ENCODE measurements around the gene RAB42.
"Not testable (repeated sequence)": the region's sequence is repeated elsewhere in the genome, so short reads cannot be mapped to it uniquely, and the experiment has no call there.

The RAB42 gene

GRCh38 chr1:28592321-28593071 lies 431 bp downstream of the RAB42 start:
- no peak for FAIRE-seq
- no peak for TF ChIP-seq CTCF (IDR thresholded peaks at IDR 0.05; ENCODE audit: insufficient read depth, missing control alignments)
- no peak for DNase-seq (ENCODE audit: insufficient read length, low spot score)

GRCh38 chr1:28593988-28594356 lies 1.9 kb downstream of the RAB42 start:
- not testable (repeated sequence) for FAIRE-seq; DNase-seq (ENCODE audit: insufficient read length, low spot score)

DNA sequence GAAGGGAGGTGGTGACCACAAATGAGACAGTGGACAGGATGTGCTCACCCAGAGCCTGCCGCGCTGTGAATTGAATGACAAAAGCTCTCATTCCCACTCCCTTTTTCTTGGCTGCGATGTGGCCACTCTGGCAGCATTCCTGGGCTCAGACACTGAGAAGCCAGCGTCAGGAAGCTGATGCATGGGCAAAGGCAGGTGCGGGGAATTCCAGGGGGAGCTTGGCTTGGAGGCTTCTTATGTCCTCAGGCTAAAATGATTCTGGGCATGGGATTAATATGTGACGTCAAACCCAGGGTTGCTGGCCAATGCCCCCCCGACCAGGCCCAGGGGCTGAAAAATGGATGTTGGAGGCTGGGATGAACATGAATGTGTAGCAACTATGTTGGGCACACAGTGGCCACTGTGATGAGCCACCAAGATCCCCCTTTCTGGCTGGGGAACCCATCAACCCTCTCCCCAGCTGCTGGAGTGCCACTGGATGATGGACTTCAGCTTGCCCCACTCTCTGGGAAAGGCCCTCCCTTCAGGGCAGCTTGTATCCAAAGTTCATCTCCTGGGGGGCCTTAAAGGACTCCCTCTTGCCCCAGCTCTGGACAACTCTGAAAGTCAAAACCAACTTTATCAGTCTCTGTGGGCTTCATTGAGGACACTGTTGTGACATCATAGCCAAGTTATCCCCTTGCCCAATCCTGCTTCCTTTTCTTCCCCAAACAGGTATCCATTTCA lies 2.8 kb downstream of the RAB42 start:
- not testable (repeated sequence) for FAIRE-seq; DNase-seq (ENCODE audit: insufficient read length, low spot score)

- TF ChIP-seq CTCF (IDR thresholded peaks at IDR 0.05; ENCODE audit: insufficient read depth, missing control alignments) = no peak
- FAIRE-seq (no peak), DNase-seq (ENCODE audit: insufficient read length, low spot score) (no peak)
These were observed 3.5 kb downstream of the RAB42 start for GRCh38 chr1:28595412-28596191.

DNA sequence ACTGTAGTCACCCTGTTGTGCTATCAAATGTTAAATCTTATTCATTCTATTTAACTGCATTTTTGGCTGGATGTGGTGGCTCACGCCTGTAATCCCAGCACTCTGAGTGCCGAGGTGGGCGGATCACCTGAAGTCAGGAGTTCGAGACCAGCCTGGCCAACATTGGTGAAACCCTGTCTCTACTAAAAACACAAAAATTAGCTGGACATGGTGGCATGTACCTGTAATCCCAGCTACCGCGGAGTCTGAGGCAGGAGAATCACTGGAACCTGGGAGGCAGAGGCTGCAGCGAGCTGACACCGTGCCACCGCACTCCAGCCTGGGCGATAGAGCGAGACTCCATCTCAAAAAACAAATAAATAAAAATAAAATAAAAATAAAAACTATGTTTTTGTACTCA lies 4.2 kb downstream of the RAB42 start:
- FAIRE-seq; DNase-seq (ENCODE audit: insufficient read length, low spot score): not testable (repeated sequence)

GRCh38 chr1:28601696-28602095 lies 9.6 kb downstream of the RAB42 start:
- no peak for FAIRE-seq
- no peak for DNase-seq (ENCODE audit: insufficient read length, low spot score)
- no peak for TF ChIP-seq CTCF (IDR thresholded peaks at IDR 0.05; ENCODE audit: insufficient read depth, missing control alignments)

DNA sequence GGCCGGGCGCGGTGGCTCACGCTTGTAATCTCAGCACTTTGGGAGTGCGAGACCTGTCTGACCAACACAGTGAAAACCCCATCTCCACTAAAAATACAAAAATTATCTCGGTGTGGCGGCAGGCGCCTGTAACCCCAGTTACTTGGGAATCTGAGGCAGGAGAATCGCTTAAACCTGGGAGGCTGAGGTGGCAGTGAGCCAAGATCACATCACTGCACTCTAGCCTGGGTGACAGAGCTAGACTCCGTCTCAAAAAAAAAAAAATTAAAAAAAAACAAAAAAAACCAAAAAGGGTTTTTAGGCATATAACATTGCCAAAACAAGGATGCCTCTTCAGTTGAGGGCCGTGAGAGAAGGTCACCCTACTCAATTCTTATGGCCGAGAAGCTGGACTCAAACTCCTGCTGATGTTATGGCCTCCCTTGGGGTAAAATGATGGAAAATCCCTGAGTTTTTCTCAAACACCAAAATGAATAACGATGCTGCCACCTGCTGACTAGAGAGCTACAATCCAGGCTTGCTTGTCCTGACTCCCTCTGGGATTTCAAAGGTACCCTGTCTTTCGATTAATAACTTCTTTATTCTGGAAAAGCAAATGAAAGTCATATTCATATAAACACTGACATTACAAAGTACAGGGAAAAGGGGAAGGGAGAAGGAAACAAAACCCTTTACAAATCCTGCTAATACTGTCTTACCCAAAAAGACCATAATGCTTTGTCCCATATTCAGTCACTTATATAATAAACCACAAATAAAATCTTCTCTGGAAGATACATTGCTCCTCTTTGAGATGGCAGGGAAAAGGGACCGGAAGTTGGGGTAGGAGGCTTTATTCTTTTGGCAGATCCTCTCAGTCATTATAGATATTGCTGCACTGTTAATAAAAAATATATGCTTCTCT lies 10.7 kb downstream of the RAB42 start:
- FAIRE-seq (no peak), DNase-seq (ENCODE audit: insufficient read length, low spot score) (no peak)
- TF ChIP-seq CTCF (IDR thresholded peaks at IDR 0.05; ENCODE audit: insufficient read depth, missing control alignments) = peak; percentile 81

GRCh38 chr1:28604411-28604810 lies 12.3 kb downstream of the RAB42 start:
- DNase-seq (ENCODE audit: insufficient read length, low spot score) (no peak), FAIRE-seq (no peak)
- no peak for TF ChIP-seq CTCF (IDR thresholded peaks at IDR 0.05; ENCODE audit: insufficient read depth, missing control alignments)
